HepG2 (cell line): ENCODE results near the gene DAAM2. TPM values are rescaled to one million over a fixed set of nuclear protein-coding genes. Genes with fewer than 3 reads are reported as not detected.

Experiments used
- IRF1 ChIP-seq: sonication (generic); formaldehyde crosslinking; IDR thresholded peaks from 2 replicates; pipeline ENCODE4 v1.4.0; 2020; ENCODE audit warnings: low read depth, mild to moderate bottlenecking, missing genetic modification reagents
- KLF9 ChIP-seq: IDR thresholded peaks from 2 replicates; pipeline ENCODE4 v1.6.1; 2016; ENCODE audit warnings: low read depth
- KMT2A ChIP-seq: sonication (generic); formaldehyde crosslinking; IDR thresholded peaks from 2 replicates; pipeline ENCODE4 v1.4.0; 2020; ENCODE audit warnings: missing genetic modification reagents
- MTERF4 ChIP-seq: sonication (generic); formaldehyde crosslinking; IDR thresholded peaks from 2 replicates; pipeline ENCODE4 v1.8.0; 2023; ENCODE audit warnings: mild to moderate bottlenecking, missing genetic modification reagents
- NCOA2 ChIP-seq: sonication (generic); formaldehyde crosslinking; IDR thresholded peaks from 2 replicates; pipeline ENCODE4 v1.8.0; 2022; ENCODE audit warnings: inconsistent platforms
- POGZ ChIP-seq: sonication (generic); formaldehyde crosslinking; IDR thresholded peaks from 2 replicates; pipeline ENCODE4 v1.4.0; 2020; ENCODE audit warnings: mild to moderate bottlenecking, missing genetic modification reagents
- SNAI1 ChIP-seq: sonication (generic); formaldehyde crosslinking; IDR thresholded peaks from 2 replicates; pipeline ENCODE4 v1.5.0; 2020; ENCODE audit warnings: mild to moderate bottlenecking, missing genetic modification reagents, borderline replicate concordance
- SP1 ChIP-seq, 2 experiments: fragments of 450-650 bp in 1 of 2; sonication (generic) in 1 of 2; formaldehyde crosslinking in 1 of 2; IDR thresholded peaks; 2 replicates each; pipeline versions ENCODE4 v1.4.0 to v1.6.1; 2016 to 2020; ENCODE audit warnings: missing genetic modification reagents in 1 of 2
- ZBTB7A ChIP-seq: sonication (generic); formaldehyde crosslinking; IDR thresholded peaks from 2 replicates; pipeline ENCODE4 v1.8.0; 2022; ENCODE audit warnings: mild to moderate bottlenecking, missing genetic modification reagents
- ZC3H4 ChIP-seq: sonication (generic); formaldehyde crosslinking; IDR thresholded peaks from 2 replicates; pipeline ENCODE4 v1.4.0; 2020; ENCODE audit warnings: missing genetic modification reagents, borderline replicate concordance
- ZFX ChIP-seq: sonication (generic); formaldehyde crosslinking; IDR thresholded peaks from 2 replicates; pipeline ENCODE4 v1.4.0; 2020; ENCODE audit warnings: mild to moderate bottlenecking, low read depth, missing genetic modification reagents, moderate library complexity
- ZNF207 ChIP-seq: fragments of 450-650 bp; IDR thresholded peaks from 2 replicates; pipeline ENCODE4 v1.6.1; 2016; ENCODE audit warnings: antibody characterized with exemption, borderline replicate concordance
- ZNF264 ChIP-seq: sonication (generic); formaldehyde crosslinking; IDR thresholded peaks from 2 replicates; pipeline ENCODE4 v1.4.0; 2020; ENCODE audit warnings: missing genetic modification reagents
- ZNF780A ChIP-seq: sonication (generic); formaldehyde crosslinking; IDR thresholded peaks from 2 replicates; pipeline ENCODE4 v1.8.0; 2022; ENCODE audit warnings: mild to moderate bottlenecking, missing genetic modification reagents, moderate library complexity
- ZUFSP ChIP-seq: sonication (generic); formaldehyde crosslinking; IDR thresholded peaks from 2 replicates; pipeline ENCODE4 v1.9.0; 2021; ENCODE audit warnings: missing genetic modification reagents, mild to moderate bottlenecking, borderline replicate concordance
- polyA plus RNA-seq, 8 experiments: library from polyadenylated mRNA; depleted of rRNA in 3 of 8; stranded (reverse) in 7 of 8; unstranded in 1 of 8; fragments of >200 nt; fragmentation: Illumina TruSeq in 4 of 8; extraction: Trizol in 4 of 8; gene quantifications; 2 replicates each; pipeline versions ENCODE4 v1.2.1 to v1.2.3, GENCODE V29; 2011 to 2016; ENCODE audit warnings: low read depth in 4 of 8, missing spikeins in 1 of 8, mixed read lengths in 1 of 8; ENCODE audit not compliant: insufficient read depth in 1 of 8
- total RNA-seq, 5 experiments: library from RNA; depleted of rRNA; stranded (reverse); fragments of >200 nt; fragmentation: Illumina TruSeq; extraction: Trizol; gene quantifications; 2 replicates each; pipeline ENCODE4 v1.2.3, GENCODE V29; 2016; ENCODE audit warnings: low read depth in 1 of 5
- TF ChIP-seq, protein P1 (sequence below): sonication (generic); formaldehyde crosslinking; IDR thresholded peaks from 2 replicates; pipeline ENCODE4 v1.4.0; 2020; ENCODE audit warnings: missing genetic modification reagents
- TF ChIP-seq, protein P2 (sequence below): sonication (generic); formaldehyde crosslinking; IDR thresholded peaks from 2 replicates; pipeline ENCODE4 v1.8.1; 2022; ENCODE audit warnings: low read depth, mild to moderate bottlenecking, missing genetic modification reagents
- TF ChIP-seq, protein P3 (sequence below): sonication (generic); formaldehyde crosslinking; IDR thresholded peaks from 2 replicates; pipeline ENCODE4 v1.4.0; 2020; ENCODE audit warnings: missing genetic modification reagents
- TF ChIP-seq, protein P4 (sequence below): sonication (generic); formaldehyde crosslinking; IDR thresholded peaks from 2 replicates; pipeline ENCODE4 v1.5.0; 2020; ENCODE audit warnings: missing genetic modification reagents

Gene DAAM2
- total and polyA plus RNA-seq, 2 of the 13 experiments (the other 11 are each of a cell fraction or from before 2014, with no cell fraction given), result 0.01 TPM; not detected in 1

GRCh38 chr6:39934131-39934757 lies 142.1 kb downstream of the DAAM2 start, which contains the start of gene MOCS1 (continued):
- TF ChIP-seq SNAI1 (CRISPR knock-in tag), result no peak
- TF ChIP-seq, protein P1, sequence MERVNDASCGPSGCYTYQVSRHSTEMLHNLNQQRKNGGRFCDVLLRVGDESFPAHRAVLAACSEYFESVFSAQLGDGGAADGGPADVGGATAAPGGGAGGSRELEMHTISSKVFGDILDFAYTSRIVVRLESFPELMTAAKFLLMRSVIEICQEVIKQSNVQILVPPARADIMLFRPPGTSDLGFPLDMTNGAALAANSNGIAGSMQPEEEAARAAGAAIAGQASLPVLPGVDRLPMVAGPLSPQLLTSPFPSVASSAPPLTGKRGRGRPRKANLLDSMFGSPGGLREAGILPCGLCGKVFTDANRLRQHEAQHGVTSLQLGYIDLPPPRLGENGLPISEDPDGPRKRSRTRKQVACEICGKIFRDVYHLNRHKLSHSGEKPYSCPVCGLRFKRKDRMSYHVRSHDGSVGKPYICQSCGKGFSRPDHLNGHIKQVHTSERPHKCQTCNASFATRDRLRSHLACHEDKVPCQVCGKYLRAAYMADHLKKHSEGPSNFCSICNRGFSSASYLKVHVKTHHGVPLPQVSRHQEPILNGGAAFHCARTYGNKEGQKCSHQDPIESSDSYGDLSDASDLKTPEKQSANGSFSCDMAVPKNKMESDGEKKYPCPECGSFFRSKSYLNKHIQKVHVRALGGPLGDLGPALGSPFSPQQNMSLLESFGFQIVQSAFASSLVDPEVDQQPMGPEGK, result peak; percentile 84
- peak; percentile 77 for TF ChIP-seq KMT2A (CRISPR knock-in tag)
- no peak for TF ChIP-seq ZNF264 (CRISPR knock-in tag)
- no peak for TF ChIP-seq IRF1 (CRISPR knock-in tag)
- TF ChIP-seq POGZ (CRISPR knock-in tag), result peak; percentile 61; the same call in 1 of the 2 replicates
- no peak for TF ChIP-seq ZUFSP (CRISPR knock-in tag)
- no peak for TF ChIP-seq ZNF780A (CRISPR knock-in tag)
- TF ChIP-seq, protein P2, sequence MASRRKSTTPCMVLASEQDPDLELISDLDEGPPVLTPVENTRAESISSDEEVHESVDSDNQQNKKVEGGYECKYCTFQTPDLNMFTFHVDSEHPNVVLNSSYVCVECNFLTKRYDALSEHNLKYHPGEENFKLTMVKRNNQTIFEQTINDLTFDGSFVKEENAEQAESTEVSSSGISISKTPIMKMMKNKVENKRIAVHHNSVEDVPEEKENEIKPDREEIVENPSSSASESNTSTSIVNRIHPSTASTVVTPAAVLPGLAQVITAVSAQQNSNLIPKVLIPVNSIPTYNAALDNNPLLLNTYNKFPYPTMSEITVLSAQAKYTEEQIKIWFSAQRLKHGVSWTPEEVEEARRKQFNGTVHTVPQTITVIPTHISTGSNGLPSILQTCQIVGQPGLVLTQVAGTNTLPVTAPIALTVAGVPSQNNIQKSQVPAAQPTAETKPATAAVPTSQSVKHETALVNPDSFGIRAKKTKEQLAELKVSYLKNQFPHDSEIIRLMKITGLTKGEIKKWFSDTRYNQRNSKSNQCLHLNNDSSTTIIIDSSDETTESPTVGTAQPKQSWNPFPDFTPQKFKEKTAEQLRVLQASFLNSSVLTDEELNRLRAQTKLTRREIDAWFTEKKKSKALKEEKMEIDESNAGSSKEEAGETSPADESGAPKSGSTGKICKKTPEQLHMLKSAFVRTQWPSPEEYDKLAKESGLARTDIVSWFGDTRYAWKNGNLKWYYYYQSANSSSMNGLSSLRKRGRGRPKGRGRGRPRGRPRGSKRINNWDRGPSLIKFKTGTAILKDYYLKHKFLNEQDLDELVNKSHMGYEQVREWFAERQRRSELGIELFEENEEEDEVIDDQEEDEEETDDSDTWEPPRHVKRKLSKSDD, result no peak
- TF ChIP-seq ZFX (CRISPR knock-in tag), result peak; percentile 60
- TF ChIP-seq, protein P3, sequence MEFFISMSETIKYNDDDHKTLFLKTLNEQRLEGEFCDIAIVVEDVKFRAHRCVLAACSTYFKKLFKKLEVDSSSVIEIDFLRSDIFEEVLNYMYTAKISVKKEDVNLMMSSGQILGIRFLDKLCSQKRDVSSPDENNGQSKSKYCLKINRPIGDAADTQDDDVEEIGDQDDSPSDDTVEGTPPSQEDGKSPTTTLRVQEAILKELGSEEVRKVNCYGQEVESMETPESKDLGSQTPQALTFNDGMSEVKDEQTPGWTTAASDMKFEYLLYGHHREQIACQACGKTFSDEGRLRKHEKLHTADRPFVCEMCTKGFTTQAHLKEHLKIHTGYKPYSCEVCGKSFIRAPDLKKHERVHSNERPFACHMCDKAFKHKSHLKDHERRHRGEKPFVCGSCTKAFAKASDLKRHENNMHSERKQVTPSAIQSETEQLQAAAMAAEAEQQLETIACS (CRISPR knock-in tag), result peak; percentile 53; the same call in 1 of the 2 replicates
- TF ChIP-seq ZC3H4 (CRISPR knock-in tag), result no peak
- TF ChIP-seq, protein P4, sequence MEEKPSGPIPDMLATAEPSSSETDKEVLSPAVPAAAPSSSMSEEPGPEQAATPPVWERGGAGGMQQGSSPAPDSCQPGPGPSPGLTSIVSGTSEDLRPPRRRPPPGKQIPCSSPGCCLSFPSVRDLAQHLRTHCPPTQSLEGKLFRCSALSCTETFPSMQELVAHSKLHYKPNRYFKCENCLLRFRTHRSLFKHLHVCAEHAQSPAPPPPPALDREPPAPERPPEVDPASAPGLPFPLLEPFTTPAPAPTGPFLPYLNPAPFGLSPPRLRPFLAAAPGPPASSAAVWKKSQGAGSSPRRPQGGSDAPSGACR (CRISPR knock-in tag), result 0 out of 2 replicates have a peak, but pooled peaks have one; percentile 75
- no peak for TF ChIP-seq KLF9 (CRISPR knock-in tag)
- no peak for TF ChIP-seq NCOA2
- TF ChIP-seq MTERF4 (CRISPR knock-in tag), result no peak
- TF ChIP-seq SP1 (IDR thresholded peaks at IDR 0.05), result no peak
- TF ChIP-seq SP1 (CRISPR knock-in tag; IDR thresholded peaks at IDR 0.05), result peak; percentile 65
- TF ChIP-seq ZBTB7A (CRISPR knock-in tag), result no peak
- no peak for TF ChIP-seq ZNF207
